A673 (cell line): Measurements from ENCODE around the gene STX8. TPM values are rescaled to one million over a fixed set of nuclear protein-coding genes. Genes with fewer than 3 reads are reported as not detected.
A peak's percentile ranks its signal among the peaks of the same experiment; 100 is the strongest.

ENCODE experiments used
- BruUV-seq: library from RNA; stranded (reverse); fragments of 400-500 nt; replicated peaks from 2 replicates; lab custom pipeline; 2021; lab: Mats Ljungman, UMichigan
- CTCF ChIA-PET: fragments of 300-600 bp; sonication (Branson Sonifier 250); formaldehyde crosslinking; loops from one replicate; lab custom pipeline; 2022; ENCODE audit warnings: antibody characterized with exemption; lab: Charles Lee
- POLR2A ChIA-PET: fragments of 300-600 bp; sonication (Branson Sonifier 250); formaldehyde crosslinking; loops from one replicate; lab custom pipeline; 2022; ENCODE audit warnings: antibody characterized with exemption; ENCODE audit not compliant: low non-redundant PET; lab: Charles Lee
- DNase-seq: peaks from one replicate; pipeline ENCODE4 v3.0.0-alpha.2; 2015; ENCODE audit warnings: low spot score
- H3K27ac ChIP-seq: fragments of 200-600 bp; sonication (generic); 2 replicates; pipeline ENCODE4 v1.5.1; 2016; ENCODE audit warnings: mixed run types, low read depth, mild to moderate bottlenecking, mixed read lengths, antibody characterized with exemption, low read length; ENCODE audit not compliant: poor library complexity, severe bottlenecking
- H3K27me3 ChIP-seq: fragments of 200-600 bp; sonication (generic); replicated peaks from 2 replicates; pipeline ENCODE4 v1.6.1; 2017; ENCODE audit warnings: mixed run types, low read depth, mild to moderate bottlenecking, mixed read lengths, antibody characterized with exemption, low read length; ENCODE audit not compliant: insufficient read depth, poor library complexity
- H3K36me3 ChIP-seq: fragments of 200-600 bp; sonication (generic); 2 replicates; pipeline ENCODE4 v1.6.1; 2016; ENCODE audit warnings: mixed run types, mild to moderate bottlenecking, mixed read lengths, antibody characterized with exemption, low read length; ENCODE audit not compliant: insufficient read depth, poor library complexity, severe bottlenecking
- H3K4me1 ChIP-seq: fragments of 200-600 bp; sonication (generic); 2 replicates; pipeline ENCODE4 v1.6.1; 2017; ENCODE audit warnings: mixed run types, mild to moderate bottlenecking, mixed read lengths, antibody characterized with exemption, low read length; ENCODE audit not compliant: insufficient read depth, poor library complexity, severe bottlenecking
- H3K4me3 ChIP-seq: fragments of 200-600 bp; sonication (generic); 2 replicates; pipeline ENCODE4 v1.5.1; 2016; ENCODE audit warnings: low read depth, mixed run types, mild to moderate bottlenecking, mixed read lengths, low read length; ENCODE audit not compliant: poor library complexity, severe bottlenecking
- H3K9me3 ChIP-seq: fragments of 200-600 bp; sonication (generic); 2 replicates; pipeline ENCODE4 v1.6.1; 2016; ENCODE audit warnings: mixed run types, low read depth, mild to moderate bottlenecking, mixed read lengths, antibody characterized with exemption, low read length; ENCODE audit not compliant: poor library complexity, severe bottlenecking
- CTCF ChIP-seq: fragments of 300-800, 200-600 bp; sonication (generic); conservative IDR thresholded peaks from 2 replicates; pipeline ENCODE4 v1.5.1; 2017; ENCODE audit warnings: low read depth, mild to moderate bottlenecking, antibody characterized with exemption, low read length, moderate library complexity, mixed read lengths
- EZH2 ChIP-seq: fragments of 200-600 bp; sonication (generic); IDR thresholded peaks from 2 replicates; pipeline ENCODE4 v1.6.1; 2017; ENCODE audit warnings: borderline replicate concordance, low read depth, mild to moderate bottlenecking, mixed read lengths, antibody characterized with exemption, low read length; ENCODE audit not compliant: poor library complexity, severe bottlenecking
- intact Hi-C: fragments of 100-400 bp; cut with micrococcal nuclease; formaldehyde crosslinking; loops from one replicate; pipeline ENCODE4 v1.10.0; 2022; ENCODE audit not compliant: unreplicated experiment
- total RNA-seq: library from RNA; stranded (reverse); gene quantifications from 2 replicates; pipeline ENCODE4 v1.2.3, GENCODE V29; 2021

STX8 gene
- total RNA-seq, 1 experiment from 2014 or later = 51.4 TPM

GRCh38 chr17:9329251-9329921, 246.2 kb downstream of the STX8 start:
- no peak for TF ChIP-seq CTCF
- no peak for TF ChIP-seq EZH2
- DNase-seq = no peak
- no peaks in the 10 kb centered on the region for H3K27me3 ChIP-seq
- H3K36me3 ChIP-seq = no peaks in the 10 kb centered on the region
- no peaks in the 10 kb centered on the region for H3K4me1 ChIP-seq
- H3K27ac ChIP-seq = no peak overlapping the region
- intact Hi-C loops = no loop called here
- no TSS peak for BruUV-seq
- H3K4me3 ChIP-seq = no peak overlapping the region
- CTCF ChIA-PET = no interaction called here
- H3K9me3 ChIP-seq = peaks cover 1% of the 10 kb centered on the region
- POLR2A ChIA-PET = no interaction called here

GRCh38 chr17:9324864-9325263, 250.8 kb downstream of the STX8 start:
- Histone ChIP-seq H3K27me3 (no peaks in the 10 kb centered on the region), H3K9me3 (no peaks in the 10 kb centered on the region), H3K36me3 (no peaks in the 10 kb centered on the region), H3K27ac (no peak overlapping the region), H3K4me3 (no peak overlapping the region), H3K4me1 (peaks cover 15% of the 10 kb centered on the region)
- intact Hi-C loops = no loop called here
- DNase-seq = no peak
- no TSS peak for BruUV-seq
- POLR2A ChIA-PET = no interaction called here
- no peak for TF ChIP-seq CTCF
- CTCF ChIA-PET = no interaction called here

- Histone ChIP-seq H3K27ac (no peak overlapping the region), H3K27me3 (no peaks in the 10 kb centered on the region), H3K36me3 (no peaks in the 10 kb centered on the region), H3K4me1 (peaks cover 15% of the 10 kb centered on the region), H3K9me3 (no peaks in the 10 kb centered on the region), H3K4me3 (no peak overlapping the region)
- TF ChIP-seq EZH2 (no peak), CTCF (0 out of 2 replicates have a peak, but pooled peaks have one; percentile 22)
- no TSS peak for BruUV-seq
- CTCF ChIA-PET = no interaction called here
- POLR2A ChIA-PET = no interaction called here
- peak; percentile 61 for DNase-seq
- intact Hi-C loops = no loop called here
Measured at GRCh38 chr17:9322326-9322725, 253.3 kb downstream of the STX8 start.
